Activated CD4-positive, CD25-positive, alpha-beta regulatory T cell (primary cell): ENCODE results near the gene RUSC1.

Source experiments
- DNase-seq, 4 experiments: peaks; one replicate each; lab custom pipeline; 2025; lab: John Stamatoyannopoulos, UW

The RUSC1 gene

GRCh38 chr1:155295942-155296267, 24.8 kb upstream of the RUSC1 start:
- no peak for DNase-seq

GRCh38 chr1:155296661-155297060, 24.0 kb upstream of the RUSC1 start:
- DNase-seq, result no peak

DNA sequence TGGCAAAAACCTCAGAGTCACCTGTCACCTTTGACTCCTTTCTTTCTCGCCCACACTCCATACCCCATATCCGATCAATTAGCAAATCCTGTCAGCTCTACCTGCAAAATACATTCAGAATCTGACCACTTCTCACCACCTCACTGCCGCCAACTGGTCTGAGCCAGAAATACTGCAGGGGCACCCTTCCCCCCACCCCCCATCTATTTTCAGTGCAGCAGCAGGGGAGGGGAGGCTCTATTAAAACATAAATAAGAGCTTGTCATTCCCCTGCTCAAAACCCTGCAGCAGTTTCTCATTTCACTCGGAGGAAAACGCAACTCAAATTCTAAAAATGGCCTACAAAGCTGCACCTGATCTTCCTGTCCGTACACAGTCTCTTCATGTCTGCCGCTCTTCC, 23.3 kb upstream of the RUSC1 start:
- no peak for DNase-seq

GRCh38 chr1:155300024-155300423, 20.7 kb upstream of the RUSC1 start:
- DNase-seq, result no peak

GRCh38 chr1:155300553-155301329, 20.0 kb upstream of the RUSC1 start:
- no peak for DNase-seq

- no peak for DNase-seq
Measured at GRCh38 chr1:155301342-155301841, 19.3 kb upstream of the RUSC1 start, which contains the start of gene PKLR. TSS of gene PKLR (minus strand) at chr1:155301438. CDS start at chr1:155301395, 43 bp downstream.

DNA sequence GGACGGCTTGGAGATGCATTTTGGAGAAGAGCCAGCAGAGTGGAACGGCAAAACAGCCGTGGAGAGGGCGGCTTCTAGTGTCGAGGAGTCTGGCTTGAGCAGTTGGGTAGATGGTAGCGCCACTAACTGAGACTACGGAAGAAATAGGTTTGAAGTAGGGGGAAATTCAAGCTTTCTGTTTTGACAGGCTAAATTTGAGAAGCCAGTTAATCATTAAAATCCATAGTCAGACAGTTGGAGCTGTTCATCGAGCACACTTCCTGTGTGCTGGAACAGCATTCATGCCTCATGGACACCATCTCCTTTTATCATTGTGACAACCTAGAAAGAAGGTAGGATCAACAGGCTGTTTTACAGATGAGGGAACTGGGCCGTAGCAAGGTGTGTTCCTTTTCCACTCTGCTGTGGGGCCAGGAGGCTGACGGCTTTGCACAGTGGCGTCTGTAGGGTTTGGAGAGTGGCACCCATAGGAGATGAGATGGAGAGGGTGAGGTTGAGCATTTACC, 16.1 kb upstream of the RUSC1 start:
- DNase-seq, result no peak

DNA sequence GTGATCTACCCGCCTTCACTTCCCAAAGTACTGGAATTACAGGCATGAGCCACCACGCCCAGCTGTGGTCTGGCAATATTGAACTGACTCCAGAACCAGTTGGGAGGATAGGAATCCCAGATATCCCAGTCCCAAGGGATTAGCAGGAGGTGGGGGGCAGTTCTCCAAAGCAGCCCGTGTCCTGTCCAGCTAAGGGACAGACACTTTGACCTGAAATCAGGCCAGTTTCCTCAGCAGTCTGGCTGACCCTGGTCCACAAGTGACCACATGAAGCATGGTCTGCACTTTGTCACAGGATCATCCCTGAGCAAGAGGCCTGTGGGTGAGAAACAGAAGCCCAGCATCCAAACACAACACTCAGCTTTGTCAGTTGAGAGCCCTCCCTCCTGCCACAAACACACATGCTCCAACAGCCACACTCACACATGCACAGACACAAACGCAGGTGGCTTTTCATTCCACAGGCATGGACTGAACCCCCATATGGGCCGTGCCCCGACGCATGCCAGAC, 14.8 kb upstream of the RUSC1 start:
- DNase-seq, result no peak

DNA sequence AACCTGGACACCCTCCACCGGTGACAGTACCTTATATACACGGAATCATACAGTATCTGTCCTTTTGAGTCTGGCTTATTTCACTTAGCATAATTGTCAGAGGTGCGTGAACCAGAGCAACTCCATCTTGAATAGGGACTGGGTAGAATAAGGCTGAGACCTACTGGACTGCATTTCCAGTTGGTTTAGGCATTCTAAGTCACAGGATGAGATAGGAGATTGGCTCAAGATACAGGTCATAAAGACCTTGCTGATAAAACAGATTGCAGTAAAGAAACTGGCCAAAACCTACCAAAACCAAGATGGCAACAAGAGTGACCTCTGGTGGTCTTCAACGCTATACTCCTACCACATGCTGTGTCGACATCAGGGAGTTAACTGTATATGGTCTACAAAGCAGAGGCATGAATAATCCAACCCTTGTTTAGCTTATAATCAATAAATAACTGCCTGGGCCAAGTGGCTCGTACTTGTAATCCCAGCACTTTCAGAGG, 13.4 kb upstream of the RUSC1 start:
- no peak for DNase-seq

- DNase-seq, result peak; percentile 87 to 92 (median 90)
Measured at GRCh38 chr1:155308493-155309422, 11.9 kb upstream of the RUSC1 start, which contains the start of gene FDPS. TSS of gene FDPS (plus strand) at chr1:155308866. CDS start at chr1:155309790, 924 bp downstream.

DNA sequence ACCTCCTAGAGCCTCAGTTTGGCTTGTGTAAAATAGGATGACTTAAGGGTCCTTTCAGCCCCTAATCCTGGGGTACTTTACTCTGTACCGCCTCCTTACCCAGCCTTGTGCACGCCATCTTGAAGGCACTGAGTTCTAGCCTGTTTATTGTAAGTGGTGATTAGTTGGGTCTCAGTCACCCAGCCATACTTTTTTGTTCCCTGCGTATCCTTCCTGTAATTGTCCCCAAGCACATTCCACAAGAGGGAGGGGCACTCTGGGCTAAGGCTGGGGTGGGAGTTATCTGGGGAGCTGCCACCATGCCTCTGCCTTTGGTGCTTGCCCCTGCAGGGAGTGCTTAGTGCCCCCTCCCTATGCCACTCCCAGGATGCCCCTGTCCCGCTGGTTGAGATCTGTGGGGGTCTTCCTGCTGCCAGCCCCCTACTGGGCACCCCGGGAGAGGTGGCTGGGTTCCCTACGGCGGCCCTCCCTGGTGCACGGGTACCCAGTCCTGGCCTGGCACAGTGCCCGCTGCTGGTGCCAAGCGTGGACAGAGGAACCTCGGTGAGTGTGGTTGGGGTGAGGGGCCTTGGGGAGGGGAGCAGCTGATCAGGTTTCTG, 11.2 kb upstream of the RUSC1 start:
- DNase-seq, result no peak

GRCh38 chr1:155313261-155313660, 7.4 kb upstream of the RUSC1 start:
- no peak for DNase-seq

DNA sequence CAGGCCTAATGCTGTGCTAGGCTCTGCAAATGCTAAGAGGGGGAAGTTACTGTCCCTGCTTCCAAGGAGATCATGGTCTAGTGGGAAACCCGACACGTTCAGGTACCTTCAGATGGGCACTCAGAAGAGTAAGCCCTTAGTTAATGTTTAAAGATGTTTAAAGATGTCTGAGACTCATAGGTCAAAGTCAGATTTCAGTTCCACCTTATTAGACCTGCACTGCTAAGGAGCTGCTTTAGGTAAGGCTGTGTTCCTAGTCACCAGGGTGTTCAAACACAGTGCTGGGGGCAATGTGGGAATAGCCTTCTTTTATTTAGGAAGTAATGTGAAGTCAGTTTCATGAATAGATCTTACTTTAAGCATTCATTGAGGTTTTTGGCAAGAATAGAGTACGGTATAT, 3.8 kb upstream of the RUSC1 start:
- no peak for DNase-seq

- DNase-seq, result no peak
Measured at GRCh38 chr1:155318082-155318481, 2.6 kb upstream of the RUSC1 start.

DNA sequence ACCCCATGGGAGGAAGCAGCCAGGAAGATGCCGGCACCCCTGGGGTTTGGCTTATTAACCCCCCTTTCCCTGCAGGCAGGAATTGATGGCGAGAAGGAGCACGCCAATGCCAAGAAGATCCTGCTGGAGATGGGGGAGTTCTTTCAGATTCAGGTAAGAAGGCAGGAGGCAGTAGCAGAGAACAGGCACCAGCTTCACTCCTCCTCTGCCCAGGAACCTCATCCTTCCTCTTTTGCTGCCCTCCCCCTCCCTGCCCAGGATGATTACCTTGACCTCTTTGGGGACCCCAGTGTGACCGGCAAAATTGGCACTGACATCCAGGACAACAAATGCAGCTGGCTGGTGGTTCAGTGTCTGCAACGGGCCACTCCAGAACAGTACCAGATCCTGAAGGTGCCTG, 1.2 kb upstream of the RUSC1 start:
- DNase-seq, result no peak

GRCh38 chr1:155320252-155320651, 442 bp upstream of the RUSC1 start:
- no peak for DNase-seq

GRCh38 chr1:155321639-155322503, 1.2 kb downstream of the RUSC1 start:
- DNase-seq, result no peak

GRCh38 chr1:155322571-155322952, 1.9 kb downstream of the RUSC1 start:
- no peak for DNase-seq

DNA sequence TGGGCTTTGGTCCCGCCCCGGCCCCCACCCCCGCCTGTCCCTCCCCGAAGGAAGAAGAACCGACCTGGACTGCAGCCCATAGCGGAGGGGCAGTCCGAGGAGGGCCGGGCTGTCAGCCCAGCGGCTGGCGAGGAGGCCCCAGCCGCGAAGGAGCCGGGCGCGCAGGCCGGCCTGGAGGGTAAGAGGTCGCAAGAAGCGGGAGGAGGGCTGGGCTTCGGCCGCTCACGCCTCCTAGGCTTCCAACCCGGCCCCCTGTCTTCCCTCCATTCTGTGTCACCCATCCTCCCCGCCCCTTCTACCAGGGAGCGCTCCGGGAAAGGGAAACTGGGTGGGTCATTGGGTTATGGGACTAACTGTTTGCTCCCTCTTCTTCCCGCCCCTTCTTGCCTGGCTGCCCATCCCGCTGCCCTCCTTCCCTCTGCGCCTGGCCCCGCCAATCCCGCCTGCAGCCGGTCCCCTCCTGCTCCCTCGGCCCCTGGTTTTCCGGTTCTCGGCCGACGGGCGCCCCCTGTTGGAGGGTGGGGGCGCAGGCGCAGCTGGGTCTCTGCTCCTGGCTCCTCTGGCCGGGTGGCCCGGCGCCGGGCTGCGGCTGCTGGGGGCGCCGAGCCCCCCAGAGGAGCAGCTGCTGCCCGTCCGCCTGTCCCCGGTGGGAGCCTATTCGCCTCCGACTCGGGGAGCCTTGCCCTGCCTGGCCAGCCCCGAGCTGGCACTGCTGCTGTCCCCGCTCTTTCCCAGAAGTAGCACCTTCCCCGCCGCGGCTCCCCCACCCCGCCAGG, 2.4 kb downstream of the RUSC1 start:
- DNase-seq, result peak; percentile 75 to 88 (median 82)

GRCh38 chr1:155323729-155324036, 3.0 kb downstream of the RUSC1 start:
- DNase-seq, result peak; percentile 55 to 65 (median 58)
